ENCODE data around the gene MICU1.
"Not testable (repeated sequence)": the region's sequence is repeated elsewhere in the genome, so short reads cannot be mapped to it uniquely, and the experiment has no call there.

The MICU1 gene

GRCh38 chr10:72561745-72562166 is 64.1 kb downstream of the MICU1 start:
- no peak for DNase-seq (ENCODE audit: low spot score)

DNA sequence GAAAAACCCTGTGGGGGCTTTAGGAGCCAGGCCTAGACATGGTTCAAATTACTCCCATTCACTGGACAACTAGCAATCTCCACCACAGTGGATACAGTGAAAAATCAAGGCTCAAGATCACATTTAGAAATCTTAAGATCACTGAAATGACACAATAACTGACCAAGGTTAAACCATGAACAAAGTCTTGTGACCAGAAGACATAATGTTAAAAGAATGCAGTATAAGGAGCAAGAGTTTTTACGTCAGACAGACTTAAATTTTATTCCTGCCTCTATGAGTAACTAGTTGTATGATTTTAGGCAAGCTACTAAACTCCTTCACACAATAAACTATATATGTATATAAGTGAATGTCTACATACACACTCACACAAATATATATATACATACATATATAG is 68.5 kb downstream of the MICU1 start:
- DNase-seq (ENCODE audit: low spot score) = no peak

DNA sequence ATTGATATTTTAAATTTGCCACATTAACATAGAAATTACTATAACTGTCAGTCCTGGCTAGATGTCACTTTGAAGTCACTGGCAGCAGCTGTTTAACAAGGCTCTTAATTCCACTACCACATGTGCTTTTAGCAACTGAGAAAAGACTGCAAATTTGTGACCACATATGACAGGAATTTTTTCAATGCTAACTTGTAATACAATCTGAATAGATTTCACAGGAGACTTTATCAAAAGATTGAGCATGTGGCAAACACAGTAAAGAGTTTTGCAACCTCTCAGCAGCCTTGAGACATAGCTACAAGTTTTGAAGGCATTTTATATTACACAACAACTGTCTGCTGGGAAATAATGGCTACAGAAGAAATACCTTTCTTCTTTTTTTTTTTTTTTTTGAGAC is 73.0 kb downstream of the MICU1 start:
- DNase-seq (ENCODE audit: low spot score) = no peak

- DNase-seq (ENCODE audit: low spot score) = no peak
These were observed 75.6 kb downstream of the MICU1 start for GRCh38 chr10:72550239-72550638.

DNA sequence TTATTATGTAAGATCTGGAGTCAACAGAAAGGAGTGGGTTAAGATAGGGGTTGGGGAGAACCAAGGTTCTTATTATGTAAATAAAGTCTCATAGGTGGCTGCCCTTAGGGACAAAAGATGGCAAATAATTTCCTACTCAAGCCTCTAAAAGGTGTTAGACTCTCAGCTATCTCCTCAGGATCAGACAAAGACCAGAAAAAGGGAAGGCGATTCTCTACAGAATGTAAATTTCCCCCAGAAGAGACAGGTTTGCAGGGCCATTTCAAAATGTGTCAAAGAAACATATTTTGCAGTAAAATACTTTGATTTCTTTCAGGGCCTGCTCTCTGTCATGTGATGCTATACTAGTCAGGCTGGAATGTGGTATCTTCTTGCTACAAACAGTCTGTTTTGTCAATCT is 80.3 kb downstream of the MICU1 start:
- no peak for DNase-seq (ENCODE audit: low spot score)

DNA sequence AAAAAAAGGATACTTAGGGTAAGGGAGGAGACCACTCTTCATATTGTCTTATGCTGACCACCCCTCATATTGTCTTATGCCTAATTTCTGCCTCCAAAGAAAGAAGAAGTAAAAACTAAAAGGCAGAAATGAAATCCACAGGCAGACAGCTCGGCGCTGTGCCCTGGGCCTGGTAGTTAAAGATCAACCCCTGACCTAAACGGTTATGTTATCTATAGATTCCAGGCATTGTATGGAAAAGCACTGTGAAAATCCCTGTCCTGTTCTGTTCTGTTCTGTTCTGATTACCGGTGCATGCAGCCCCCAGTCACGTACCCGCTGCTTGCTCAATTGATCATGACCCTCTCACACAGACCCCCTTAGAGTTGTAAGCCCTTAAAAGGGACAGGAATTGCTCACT is 82.0 kb downstream of the MICU1 start:
- not testable (repeated sequence) for DNase-seq (ENCODE audit: low spot score)

- no peak for DNase-seq (ENCODE audit: low spot score)
These were observed 83.5 kb downstream of the MICU1 start for GRCh38 chr10:72542396-72542815.

GRCh38 chr10:72541337-72541736 is 84.5 kb downstream of the MICU1 start:
- no peak for DNase-seq (ENCODE audit: low spot score)

DNA sequence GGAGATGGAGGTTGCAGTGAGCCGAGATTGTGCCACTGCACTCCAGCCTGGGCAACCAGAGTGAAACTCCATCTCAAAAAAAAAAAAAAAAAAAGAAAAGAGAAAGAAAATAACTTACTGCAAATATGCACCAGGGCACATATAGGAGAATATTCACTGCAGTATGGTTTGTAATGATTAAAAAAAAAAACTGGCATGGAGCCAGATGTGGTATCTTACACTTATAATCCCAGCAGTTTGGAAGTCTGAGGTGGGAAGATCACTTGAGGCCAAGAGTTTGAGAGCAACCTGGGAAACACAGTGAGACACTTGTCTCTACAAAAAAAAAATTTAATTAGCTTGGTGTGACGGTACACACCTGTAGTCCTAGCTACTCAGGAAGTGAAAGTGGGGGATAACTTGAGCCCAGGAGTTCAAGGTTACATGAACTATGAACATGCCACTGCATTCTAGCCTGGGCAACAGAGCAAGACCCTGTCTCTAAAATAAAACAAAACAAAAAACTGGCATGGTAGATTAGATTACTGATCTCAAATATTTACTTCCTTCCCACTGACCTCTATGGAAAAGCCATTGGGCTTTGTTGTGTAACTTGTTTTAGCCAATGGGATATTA is 85.6 kb downstream of the MICU1 start:
- no peak for DNase-seq (ENCODE audit: low spot score)

- no peak for DNase-seq (ENCODE audit: low spot score)
These were observed 86.7 kb downstream of the MICU1 start for GRCh38 chr10:72539137-72539536.

DNA sequence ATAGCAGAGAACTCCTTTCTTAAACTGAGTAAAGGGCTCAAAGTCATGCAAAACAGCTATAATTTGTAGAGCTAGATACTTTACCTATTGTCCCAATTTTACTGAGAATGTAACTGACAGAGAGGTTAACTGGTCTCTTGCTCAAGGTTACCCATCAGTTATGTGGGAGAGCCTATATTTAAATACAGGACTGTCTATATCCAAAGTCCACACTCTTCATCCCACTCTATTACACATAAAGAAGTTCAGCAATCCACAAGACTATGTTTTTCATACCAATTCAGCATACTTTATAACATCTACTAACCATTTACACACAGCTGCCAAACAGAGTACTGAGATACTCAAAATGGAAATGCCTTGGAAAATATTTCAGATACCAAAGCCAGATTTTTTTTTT is 100.2 kb downstream of the MICU1 start:
- no peak for DNase-seq (ENCODE audit: low spot score)

DNA sequence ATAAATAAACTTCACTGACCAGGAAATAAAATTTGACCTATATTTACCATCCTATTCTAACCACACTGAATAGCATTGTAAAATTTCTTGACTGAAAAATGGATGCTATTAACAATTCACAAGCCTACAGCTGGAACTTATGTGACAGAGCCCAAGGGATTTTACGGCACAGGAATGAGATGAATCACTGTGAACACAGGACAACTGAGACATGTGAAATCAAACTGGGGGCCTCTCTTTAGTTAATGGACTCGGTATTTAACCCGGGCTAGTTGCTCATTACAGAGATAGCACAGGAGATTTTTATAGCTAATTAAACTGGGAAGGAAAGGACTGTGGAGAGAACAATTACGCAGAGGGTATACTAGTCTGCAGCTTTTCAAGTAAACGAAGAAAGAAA is 100.6 kb downstream of the MICU1 start:
- no peak for DNase-seq (ENCODE audit: low spot score)

DNA sequence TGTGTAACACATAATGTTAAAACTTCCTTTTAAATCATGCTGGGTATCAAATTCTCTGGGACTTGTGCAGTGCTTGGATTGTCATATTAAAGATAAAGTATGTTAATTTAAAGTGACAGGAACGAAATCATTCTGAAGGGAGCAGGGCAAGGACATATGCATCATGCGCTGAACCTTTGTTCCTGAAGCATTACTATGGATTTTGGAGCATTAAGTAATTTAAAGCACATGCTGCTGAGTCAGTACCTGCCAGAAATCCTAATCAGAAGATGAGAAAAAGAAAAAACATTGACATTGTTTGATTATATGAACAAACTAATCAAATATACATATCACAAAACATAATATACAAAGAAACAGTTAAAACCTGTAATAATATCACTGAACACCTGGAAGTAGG is 101.4 kb downstream of the MICU1 start:
- no peak for DNase-seq (ENCODE audit: low spot score)

DNA sequence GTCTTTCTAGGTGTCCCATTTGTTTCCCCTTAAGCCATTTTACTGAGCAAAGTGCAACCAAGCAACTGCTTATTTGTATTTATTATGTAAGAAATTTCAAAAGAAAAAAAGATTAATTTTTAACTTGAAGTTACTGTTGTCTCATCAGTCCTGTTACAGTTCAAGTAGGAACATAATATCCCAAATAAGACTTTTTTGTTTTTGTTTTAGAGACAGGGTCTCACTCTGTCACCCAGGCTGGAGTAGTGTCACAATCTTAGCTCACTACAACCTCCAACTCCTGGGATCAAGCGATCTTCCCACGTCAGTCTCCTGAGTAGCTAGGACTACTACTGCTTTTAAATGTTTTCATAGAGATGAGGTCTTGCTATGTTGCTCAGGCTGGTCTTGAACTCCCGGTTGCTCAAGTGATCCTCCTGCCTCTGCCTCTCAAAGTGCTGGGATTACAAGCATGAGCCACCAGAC is 101.9 kb downstream of the MICU1 start:
- no peak for DNase-seq (ENCODE audit: low spot score)

- DNase-seq (ENCODE audit: low spot score) = no peak
These were observed 102.8 kb downstream of the MICU1 start for GRCh38 chr10:72523062-72523461.

DNA sequence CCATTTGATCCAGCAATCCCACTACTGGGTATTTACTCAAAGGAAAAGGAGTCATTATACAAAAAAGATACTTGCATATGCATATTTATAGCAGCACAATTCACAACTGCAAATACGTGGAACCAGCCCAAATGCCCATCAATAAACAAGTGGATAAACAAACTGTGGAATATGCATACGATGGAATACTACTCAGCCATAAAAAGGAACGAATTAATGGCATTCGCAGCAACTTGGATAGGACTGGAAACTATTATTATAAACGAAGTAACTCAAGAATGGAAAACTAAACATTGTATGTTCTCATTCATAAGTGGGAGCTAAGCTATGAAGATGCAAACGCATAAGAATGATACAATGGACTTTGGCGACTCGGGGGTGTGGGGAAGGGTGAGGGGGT is 108.6 kb downstream of the MICU1 start:
- no peak for DNase-seq (ENCODE audit: low spot score)

GRCh38 chr10:72515455-72515854 is 110.4 kb downstream of the MICU1 start:
- DNase-seq (ENCODE audit: low spot score) = no peak

GRCh38 chr10:72513910-72514309 is 112.0 kb downstream of the MICU1 start:
- DNase-seq (ENCODE audit: low spot score) = no peak

GRCh38 chr10:72511459-72511858 is 114.4 kb downstream of the MICU1 start:
- DNase-seq (ENCODE audit: low spot score) = no peak

DNA sequence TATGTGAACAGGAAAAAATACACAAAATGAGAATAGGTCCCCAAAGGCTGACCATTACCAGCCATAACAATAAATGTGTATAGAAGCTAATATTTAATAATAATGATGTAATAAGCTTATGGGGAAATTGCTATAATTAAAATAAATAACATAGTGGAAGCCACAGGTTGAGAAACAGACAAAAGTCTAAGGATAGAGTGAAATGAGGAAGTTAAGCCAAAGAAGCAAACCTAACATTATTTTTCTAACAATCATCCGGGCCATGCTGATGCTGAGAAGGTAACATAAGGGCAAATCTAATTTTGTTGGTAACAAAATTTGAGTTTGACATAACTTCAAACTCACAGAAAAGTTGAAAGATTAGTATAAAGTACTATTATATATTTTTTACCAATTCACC is 115.9 kb downstream of the MICU1 start:
- DNase-seq (ENCODE audit: low spot score) = no peak

DNA sequence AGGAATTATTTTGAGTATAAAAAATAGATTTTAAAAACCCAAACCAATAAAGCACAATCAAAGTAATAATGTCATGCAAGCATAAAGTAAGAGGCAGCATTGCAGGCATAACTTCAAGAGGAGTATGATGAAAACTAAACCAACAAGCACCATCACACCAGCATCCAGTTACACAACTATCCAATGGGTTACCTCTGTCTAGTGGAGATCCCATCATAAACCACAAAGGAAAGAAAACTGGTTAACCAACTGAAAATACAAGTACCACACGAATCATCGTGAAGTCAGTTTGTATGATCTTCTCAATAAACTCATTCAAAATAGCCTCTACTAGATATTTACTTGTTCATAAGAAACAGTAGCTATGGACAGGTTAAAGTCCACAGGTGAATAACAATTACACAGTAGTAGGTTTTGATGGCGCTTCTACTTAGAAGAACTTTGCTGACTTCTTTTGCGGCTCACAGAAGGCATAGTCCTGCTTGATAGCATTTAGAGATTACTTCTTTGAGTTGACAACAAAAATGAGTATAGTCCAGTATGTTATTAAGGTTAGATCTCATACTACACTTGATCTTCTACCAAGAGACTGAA is 116.6 kb downstream of the MICU1 start:
- DNase-seq (ENCODE audit: low spot score) = no peak

- no peak for DNase-seq (ENCODE audit: low spot score)
These were observed 117.8 kb downstream of the MICU1 start for GRCh38 chr10:72508033-72508432.

DNA sequence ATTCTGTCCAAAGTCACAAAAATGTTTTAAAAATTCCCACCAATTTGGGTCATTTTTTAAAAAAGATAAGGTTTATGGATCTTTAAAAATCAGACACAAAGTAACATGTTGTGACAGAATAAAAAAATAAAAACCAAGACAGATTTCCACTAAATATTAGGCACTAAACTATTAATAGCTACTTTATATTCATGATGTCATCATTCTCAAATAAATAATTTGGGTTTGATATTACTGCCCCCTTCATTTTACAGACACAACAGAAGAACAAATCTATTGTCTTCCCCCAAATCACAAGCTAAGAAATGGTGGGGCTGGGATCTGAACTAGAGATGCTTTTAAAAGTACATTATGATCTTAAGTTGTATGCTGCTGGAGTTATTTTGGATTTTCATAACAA is 119.4 kb downstream of the MICU1 start:
- DNase-seq (ENCODE audit: low spot score) = no peak

- no peak for DNase-seq (ENCODE audit: low spot score)
These were observed 120.4 kb downstream of the MICU1 start for GRCh38 chr10:72505435-72505834.

Measured in D341Med (cell line).